Subcutaneous adipose tissue (tissue), 4 donors: Measurements from ENCODE around the gene NAT14. TPM values are rescaled to one million over a fixed set of nuclear protein-coding genes. Genes with fewer than 3 reads are reported as not detected.

Experiments used
- total RNA-seq, 4 donors: library from RNA; depleted of rRNA; stranded (reverse); fragments of >200 nt; gene quantifications; one replicate each; pipeline ENCODE4 v1.1.0, GENCODE V29; 2016
- TF ChIP-seq, protein P1 (sequence below): fragments of 450-650 bp; IDR thresholded peaks from one replicate; pipeline ENCODE4 v1.5.1; 2016; ENCODE audit warnings: low read depth, mild to moderate bottlenecking, control low read depth, antibody characterized with exemption, moderate library complexity

NAT14 gene
- total RNA-seq, 4 donors from 2014 or later: 1.0 to 2.3 (median 1.6) TPM

- TF ChIP-seq, protein P1, sequence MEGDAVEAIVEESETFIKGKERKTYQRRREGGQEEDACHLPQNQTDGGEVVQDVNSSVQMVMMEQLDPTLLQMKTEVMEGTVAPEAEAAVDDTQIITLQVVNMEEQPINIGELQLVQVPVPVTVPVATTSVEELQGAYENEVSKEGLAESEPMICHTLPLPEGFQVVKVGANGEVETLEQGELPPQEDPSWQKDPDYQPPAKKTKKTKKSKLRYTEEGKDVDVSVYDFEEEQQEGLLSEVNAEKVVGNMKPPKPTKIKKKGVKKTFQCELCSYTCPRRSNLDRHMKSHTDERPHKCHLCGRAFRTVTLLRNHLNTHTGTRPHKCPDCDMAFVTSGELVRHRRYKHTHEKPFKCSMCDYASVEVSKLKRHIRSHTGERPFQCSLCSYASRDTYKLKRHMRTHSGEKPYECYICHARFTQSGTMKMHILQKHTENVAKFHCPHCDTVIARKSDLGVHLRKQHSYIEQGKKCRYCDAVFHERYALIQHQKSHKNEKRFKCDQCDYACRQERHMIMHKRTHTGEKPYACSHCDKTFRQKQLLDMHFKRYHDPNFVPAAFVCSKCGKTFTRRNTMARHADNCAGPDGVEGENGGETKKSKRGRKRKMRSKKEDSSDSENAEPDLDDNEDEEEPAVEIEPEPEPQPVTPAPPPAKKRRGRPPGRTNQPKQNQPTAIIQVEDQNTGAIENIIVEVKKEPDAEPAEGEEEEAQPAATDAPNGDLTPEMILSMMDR: no peak
Measured at GRCh38 chr19:55465460-55466240, 19.3 kb upstream of the NAT14 start.

GRCh38 chr19:55466241-55466614 is 18.8 kb upstream of the NAT14 start:
- TF ChIP-seq, protein P1: no peak

DNA sequence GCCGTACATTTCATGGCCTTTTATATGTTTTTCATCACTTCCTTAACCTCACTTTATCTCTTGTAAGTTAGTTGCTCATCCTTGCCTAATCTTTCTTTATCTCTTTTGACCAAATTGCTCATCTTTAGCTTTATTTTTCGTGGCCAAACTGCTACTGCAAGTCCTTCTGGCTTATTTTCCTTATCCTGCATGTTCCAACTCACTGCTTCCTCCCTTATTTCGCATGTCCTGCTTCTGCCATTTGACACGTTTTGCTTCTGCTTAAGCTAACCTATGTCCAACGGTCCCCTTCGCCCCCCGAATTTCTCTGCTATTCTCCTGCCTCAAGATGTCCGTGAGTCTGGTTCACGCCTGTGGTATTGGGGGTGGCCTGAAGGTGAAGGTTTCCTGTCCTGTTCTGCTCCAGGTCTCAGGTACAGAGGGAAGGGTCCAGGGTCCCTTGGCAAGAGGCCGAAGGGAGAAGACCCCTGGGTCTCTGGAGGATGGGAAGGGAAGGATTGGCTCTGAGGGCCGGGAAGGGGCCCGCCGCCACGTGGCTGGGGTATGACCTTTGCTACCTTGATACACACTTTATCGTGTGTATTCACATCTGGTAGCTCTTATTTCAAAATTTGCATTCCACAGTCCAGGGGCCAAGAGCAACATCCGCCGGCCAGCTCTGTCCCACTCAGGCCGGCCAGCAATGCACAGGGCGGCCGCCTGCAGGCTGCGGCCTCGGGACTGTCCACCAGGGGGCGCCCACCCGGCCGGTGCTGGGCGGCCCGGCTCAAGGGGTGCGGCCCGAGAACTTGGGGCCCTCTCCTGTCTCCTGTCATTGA is 17.5 kb upstream of the NAT14 start:
- TF ChIP-seq, protein P1: no peak

- TF ChIP-seq, protein P1: no peak
Measured at GRCh38 chr19:55468054-55468393, 17.0 kb upstream of the NAT14 start.

GRCh38 chr19:55471266-55471665 is 13.7 kb upstream of the NAT14 start:
- TF ChIP-seq, protein P1: no peak

DNA sequence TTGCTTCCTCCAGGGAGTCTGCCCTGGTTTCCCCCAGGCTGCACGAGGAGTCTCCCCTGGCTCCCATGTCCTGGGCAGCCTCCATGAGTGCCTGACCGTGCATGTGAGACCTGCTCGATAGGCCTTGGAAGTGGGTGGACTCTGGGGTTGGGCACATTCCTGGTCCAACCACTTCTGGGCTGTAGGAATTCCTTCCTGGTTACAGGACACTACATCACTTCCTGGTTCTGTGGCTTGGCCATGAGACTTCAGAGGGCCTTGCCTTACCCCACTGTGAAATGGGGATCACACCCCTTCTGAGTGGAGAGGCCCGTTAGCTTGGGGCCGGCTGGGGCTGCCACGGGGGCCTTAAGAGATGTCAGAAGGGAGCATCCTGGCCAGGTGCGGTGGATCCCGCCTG is 12.5 kb upstream of the NAT14 start:
- TF ChIP-seq, protein P1: no peak

DNA sequence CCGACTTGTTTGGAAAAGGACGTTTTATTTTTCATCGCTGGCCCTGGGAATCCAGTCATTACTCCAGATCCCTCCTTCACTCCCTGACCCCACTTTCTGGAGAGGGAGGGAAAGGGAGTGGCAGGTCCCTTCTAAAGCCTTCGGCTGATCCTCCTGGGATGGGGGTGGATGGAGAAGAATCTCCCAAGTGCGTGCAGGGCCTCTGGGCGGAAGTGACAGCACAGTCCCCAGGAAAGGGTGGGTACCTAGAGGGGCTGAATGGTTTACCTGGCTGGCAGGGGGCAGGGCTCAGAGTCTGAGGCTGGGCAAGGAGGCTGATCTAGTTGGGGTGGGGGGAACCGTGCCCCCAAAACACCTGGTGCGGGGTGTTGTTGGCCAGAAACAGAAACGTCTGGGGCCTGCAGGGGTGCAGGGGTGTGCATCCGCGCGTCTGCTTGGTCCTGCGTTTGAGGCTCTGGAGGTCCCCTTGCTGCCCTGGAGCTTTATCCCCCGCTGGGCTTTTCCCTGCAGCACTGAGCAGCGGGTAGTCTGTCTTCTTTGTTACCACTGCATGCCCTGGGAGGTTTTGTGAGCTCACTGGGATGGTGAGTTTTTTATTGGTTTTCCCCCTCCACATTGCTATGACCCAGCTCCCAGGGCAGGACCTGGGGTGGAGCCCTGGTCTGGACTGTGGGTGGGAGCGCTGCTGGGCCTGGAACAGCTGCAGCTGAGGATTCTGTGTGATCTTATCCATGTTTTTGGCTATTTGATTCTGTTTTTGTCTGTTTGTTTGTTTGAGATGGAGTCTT is 11.6 kb upstream of the NAT14 start:
- TF ChIP-seq, protein P1: no peak
